Endothelial cell of umbilical vein (primary cell): ENCODE measurements around the gene FABP6. TPM values are rescaled to one million over a fixed set of nuclear protein-coding genes. Genes with fewer than 3 reads are reported as not detected.

ENCODE experiments used
- BruUV-seq: library from RNA; stranded (reverse); fragments of 400-500 nt; replicated peaks from 2 replicates; lab custom pipeline; 2021; lab: Mats Ljungman, UMichigan
- CTCF ChIA-PET: fragments of 300-600, 350-600 bp; sonication (Branson Sonifier 250); formaldehyde crosslinking; loops from one replicate; lab custom pipeline; 2021; ENCODE audit warnings: antibody characterized with exemption, inconsistent platforms; lab: Charles Lee
- POLR2A ChIA-PET: fragments of 300-600, 350-600 bp; sonication (Branson Sonifier 250); formaldehyde crosslinking; loops from one replicate; lab custom pipeline; 2021; ENCODE audit warnings: antibody characterized with exemption, inconsistent platforms; lab: Charles Lee
- DNase-seq: peaks from one replicate; pipeline ENCODE4 v3.0.0-alpha.2; 2011; ENCODE audit warnings: low read depth, low spot score
- FAIRE-seq: peaks from 2 replicates; lab custom pipeline; 2011; peaks lifted over from hg19 to GRCh38; lab: Jason Lieb, UNC
- H2AFZ ChIP-seq: 2 replicates; pipeline ENCODE4 v1.6.0; 2012; ENCODE audit warnings: low read depth, low read length, control low read depth, inconsistent platforms
- H3K27ac ChIP-seq: 2 replicates; pipeline ENCODE4 v1.5.1; 2011; ENCODE audit warnings: low read depth, mild to moderate bottlenecking, control low read depth, low read length, moderate library complexity; ENCODE audit not compliant: insufficient read depth
- H3K27me3 ChIP-seq, 2 experiments: 2 replicates each; pipeline versions ENCODE4 v1.6.0 to v1.6.1; 2011; ENCODE audit warnings: low read length in 2 of 2, mixed read lengths in 1 of 2; ENCODE audit not compliant: control insufficient read depth in 2 of 2, insufficient read depth in 2 of 2
- H3K36me3 ChIP-seq, 2 experiments: 2 replicates in 1 of 2; 3 replicates in 1 of 2; pipeline ENCODE4 v1.5.1; 2011; ENCODE audit warnings: low read length in 2 of 2, mild to moderate bottlenecking in 1 of 2, moderate library complexity in 1 of 2; ENCODE audit not compliant: control insufficient read depth in 2 of 2, insufficient read depth in 2 of 2; ENCODE audit errors: extremely low read depth in 1 of 2
- H3K4me1 ChIP-seq: 3 replicates; pipeline ENCODE4 v1.5.1; 2011; ENCODE audit warnings: mild to moderate bottlenecking, low read length; ENCODE audit not compliant: control insufficient read depth, insufficient read depth; ENCODE audit errors: extremely low read depth
- H3K4me2 ChIP-seq: 2 replicates; pipeline ENCODE4 v1.6.1; 2011; ENCODE audit warnings: low read length, control low read depth, mixed read lengths; ENCODE audit not compliant: insufficient read depth
- H3K4me3 ChIP-seq, 3 experiments: fragments of 200-600 bp in 1 of 3; sonication (generic), shearing (Covaris generic) in 1 of 3; replicated peaks in 1 of 3; 2 replicates each; pipeline ENCODE4 v1.5.1; 2011 to 2016; ENCODE audit warnings: control low read depth in 3 of 3, low read length in 3 of 3, mild to moderate bottlenecking in 2 of 3, inconsistent platforms in 1 of 3, low read depth in 1 of 3, moderate library complexity in 1 of 3; ENCODE audit not compliant: insufficient read depth in 1 of 3
- H3K79me2 ChIP-seq: 2 replicates; pipeline ENCODE4 v1.6.0; 2012; ENCODE audit warnings: low read length, inconsistent platforms; ENCODE audit not compliant: control insufficient read depth, insufficient read depth
- H3K9ac ChIP-seq: replicated peaks from 2 replicates; pipeline ENCODE3; 2011; ENCODE audit warnings: low read length, control low read depth; ENCODE audit not compliant: insufficient read depth; ENCODE audit errors: extremely low read depth
- H3K9me1 ChIP-seq: replicated peaks from 3 replicates; pipeline ENCODE4 v1.6.0; 2011; ENCODE audit warnings: mild to moderate bottlenecking, low read length; ENCODE audit not compliant: control insufficient read depth, insufficient read depth; ENCODE audit errors: extremely low read depth
- H3K9me3 ChIP-seq: replicated peaks from 2 replicates; pipeline ENCODE4 v1.5.1; 2012; ENCODE audit warnings: low read length, inconsistent platforms; ENCODE audit not compliant: control insufficient read depth, insufficient read depth
- H4K20me1 ChIP-seq: replicated peaks from 2 replicates; pipeline ENCODE3; 2011; ENCODE audit warnings: mild to moderate bottlenecking, low read length; ENCODE audit not compliant: control insufficient read depth, insufficient read depth; ENCODE audit errors: extremely low read depth
- CTCF ChIP-seq, 2 donors: IDR thresholded peaks; 1 replicate in 1 of 2; 2 replicates in 1 of 2; pipeline ENCODE4 v1.5.1; 2011; ENCODE audit warnings: low read length in 2 of 2, mild to moderate bottlenecking in 2 of 2, moderate library complexity in 2 of 2, control low read depth in 1 of 2, inconsistent platforms in 1 of 2, low read depth in 1 of 2; ENCODE audit not compliant: insufficient read depth in 1 of 2; ENCODE audit errors: extremely low read depth in 1 of 2
- EZH2 ChIP-seq: IDR thresholded peaks from 2 replicates; pipeline ENCODE4 v1.6.1; 2012; ENCODE audit warnings: borderline replicate concordance, low read depth, mild to moderate bottlenecking, moderate library complexity, low read length, inconsistent platforms; ENCODE audit not compliant: severe bottlenecking
- FOS ChIP-seq: IDR thresholded peaks from 2 replicates; pipeline ENCODE4 v1.6.1; 2011; ENCODE audit warnings: mild to moderate bottlenecking, low read length, moderate library complexity, borderline replicate concordance; ENCODE audit not compliant: insufficient read depth
- GATA2 ChIP-seq: IDR thresholded peaks from 2 replicates; pipeline ENCODE4 v1.7.0; 2011; ENCODE audit warnings: low read depth, mild to moderate bottlenecking, moderate library complexity, mixed read lengths, low read length; ENCODE audit not compliant: insufficient read length, insufficient read depth
- JUN ChIP-seq: IDR thresholded peaks from 2 replicates; pipeline ENCODE4 v1.6.1; 2011; ENCODE audit warnings: borderline replicate concordance, low read depth; ENCODE audit not compliant: insufficient read length, insufficient read depth
- MAX ChIP-seq: IDR thresholded peaks from 2 replicates; pipeline ENCODE4 v1.6.1; 2011; ENCODE audit not compliant: insufficient read depth, insufficient read length
- MYC ChIP-seq: IDR thresholded peaks from one replicate; pipeline ENCODE4 v1.6.1; 2011; ENCODE audit warnings: mild to moderate bottlenecking, low read depth, low read length
- POLR2A ChIP-seq: IDR thresholded peaks from 2 replicates; pipeline ENCODE4 v1.6.1; 2012; ENCODE audit warnings: low read depth, mild to moderate bottlenecking, control low read depth, low read length
- POLR2AphosphoS5 ChIP-seq: IDR thresholded peaks from 2 replicates; pipeline ENCODE4 v1.6.1; 2012; ENCODE audit warnings: low read depth, mild to moderate bottlenecking, control low read depth, low read length, moderate library complexity; ENCODE audit not compliant: insufficient read depth
- dilution Hi-C: fragments of 300-500 bp; cut with MboI; formaldehyde crosslinking; loops from one replicate; pipeline ENCODE4 v1.15.0; 2019; ENCODE audit warnings: low sequenced_read_pairs; ENCODE audit not compliant: extremely low pct_ligation_motif_present
- intact Hi-C: fragments of 100-400 bp; cut with micrococcal nuclease; formaldehyde crosslinking; loops from one replicate; pipeline ENCODE4 v1.10.0; 2022
- polyA plus RNA-seq, 4 experiments: library from polyadenylated mRNA; depleted of rRNA in 3 of 4; stranded (reverse) in 3 of 4; unstranded in 1 of 4; fragments of >200 nt; gene quantifications; 2 replicates each; pipeline versions ENCODE4 v1.2.1 to v1.2.3, GENCODE V29; 2011 to 2012; ENCODE audit warnings: missing spikeins in 1 of 4
- total RNA-seq: library from RNA; stranded (reverse); gene quantifications from 2 replicates; pipeline ENCODE4 v1.2.3, GENCODE V29; 2021

The FABP6 gene
- total and polyA plus RNA-seq, 2 donors (not counting 3 experiments of a cell fraction or from before 2014, with no cell fraction given), result not detected

GRCh38 chr5:160259341-160259740 lies 30.0 kb downstream of the FABP6 start:
- DNase-seq (no peak), FAIRE-seq (no peak)
- intact Hi-C loops (no loop called here), dilution Hi-C loops (no loop called here)
- H2AFZ ChIP-seq, result no peak overlapping the region
- H3K9me1 ChIP-seq, result no peaks in the 10 kb centered on the region
- no peaks in the 10 kb centered on the region for H3K27me3 ChIP-seq
- no peaks in the 10 kb centered on the region for H3K79me2 ChIP-seq
- peaks cover 30% of the 10 kb centered on the region for H3K4me1 ChIP-seq
- CTCF ChIA-PET, result no interaction called here
- H3K9me3 ChIP-seq, result no peaks in the 10 kb centered on the region
- POLR2A ChIA-PET, result no interaction called here
- H4K20me1 ChIP-seq, result no peaks in the 10 kb centered on the region
- TF ChIP-seq JUN (no peak), FOS (no peak), EZH2 (no peak), POLR2A (no peak), GATA2 (no peak), CTCF (IDR thresholded peaks at IDR 0.05; ENCODE audit: extremely low read depth in 1 of 2, insufficient read depth in 1 of 2, low read depth in 1 of 2, low read length in 2 of 2) (no peak), POLR2AphosphoS5 (no peak), MYC (no peak), MAX (no peak)
- no peak overlapping the region for H3K4me2 ChIP-seq
- no peak overlapping the region for H3K4me3 ChIP-seq
- no TSS peak for BruUV-seq
- H3K9ac ChIP-seq, result no peak overlapping the region
- no peak overlapping the region for H3K27ac ChIP-seq
- H3K36me3 ChIP-seq, result peaks cover 0 to 11% of the 10 kb centered on the region in 2 experiments
